ENCODE measurements around the gene SLC37A1.

SLC37A1 gene

GRCh38 chr21:42512346-42513034, 1.2 kb upstream of the SLC37A1 start:
- Histone ChIP-seq H2BK120ac (ENCODE audit: low read depth, low read length) (no peak overlapping the region), H3K23ac (ENCODE audit: low read length in 2 of 2) (no peak overlapping the region), H3K27me3 (ENCODE audit: control insufficient read depth in 1 of 2, insufficient read depth in 1 of 2, low read length in 2 of 2) (no peaks in the 10 kb centered on the region), H3K4me1 (ENCODE audit: control insufficient read depth, insufficient read depth, low read depth, low read length) (peaks cover 18% of the 10 kb centered on the region), H4K8ac (ENCODE audit: low read length) (no peak overlapping the region), H2AFZ (ENCODE audit: low read depth, low read length) (no peak overlapping the region), H3K14ac (ENCODE audit: low read length in 2 of 2) (no peak overlapping the region), H3K4me3 (ENCODE audit: insufficient read depth in 1 of 2, low read depth in 1 of 2, low read length in 2 of 2) (no peak overlapping the region), H2AK5ac (ENCODE audit: low read length, severe bottlenecking) (no peak overlapping the region), H3K18ac (ENCODE audit: low read depth in 1 of 2, low read length in 2 of 2) (no peak overlapping the region), H3K36me3 (ENCODE audit: control insufficient read depth in 1 of 2, insufficient read depth in 2 of 2, low read depth in 1 of 2, low read length in 2 of 2) (no peaks in the 10 kb centered on the region), H2BK15ac (ENCODE audit: low read depth, poor library complexity, severe bottlenecking) (no peak overlapping the region), H3K79me1 (replicated peaks; ENCODE audit: low read length, poor library complexity, severe bottlenecking) (peaks cover 4% of the 10 kb centered on the region), H3K27ac (ENCODE audit: low read length, poor library complexity, severe bottlenecking) (no peak overlapping the region), H3K4me2 (ENCODE audit: low read length, poor library complexity, severe bottlenecking) (no peak overlapping the region), H3K9ac (ENCODE audit: low read length) (no peak overlapping the region), H2BK5ac (ENCODE audit: low read depth, low read length, poor library complexity, severe bottlenecking) (no peak overlapping the region), H3K9me3 (ENCODE audit: control insufficient read depth, low read length) (no peaks in the 10 kb centered on the region), H3K4ac (ENCODE audit: low read depth in 1 of 2, low read length in 2 of 2) (peak overlapping the region in 1 of 2 experiments; percentile 13), H2BK12ac (ENCODE audit: low read length in 2 of 2) (no peak overlapping the region), H4K91ac (ENCODE audit: low read length) (no peak overlapping the region)
- WGBS, result 89% methylated on average over 16 of the region's 16 CpGs
- no peak for DNase-seq

- H2BK120ac ChIP-seq (ENCODE audit: low read depth, low read length), result peak overlapping the region; percentile 19
- no peak overlapping the region for H3K23ac ChIP-seq (ENCODE audit: low read length in 2 of 2)
- peaks cover 0 to under 1% of the 10 kb centered on the region in 2 experiments for H3K27me3 ChIP-seq (ENCODE audit: control insufficient read depth in 1 of 2, insufficient read depth in 1 of 2, low read length in 2 of 2)
- H3K4me2 ChIP-seq (ENCODE audit: low read length, poor library complexity, severe bottlenecking), result peak overlapping the region; percentile 94
- under 1% methylated on average over 67 of the region's 77 CpGs for WGBS
- no peak overlapping the region for H2BK15ac ChIP-seq (ENCODE audit: low read depth, poor library complexity, severe bottlenecking)
- H2AK5ac ChIP-seq (ENCODE audit: low read length, severe bottlenecking), result no peak overlapping the region
- no peak overlapping the region for H2BK12ac ChIP-seq (ENCODE audit: low read length in 2 of 2)
- H2BK5ac ChIP-seq (ENCODE audit: low read depth, low read length, poor library complexity, severe bottlenecking), result peak overlapping the region; percentile 20
- H3K27ac ChIP-seq (ENCODE audit: low read length, poor library complexity, severe bottlenecking), result peak overlapping the region; percentile 68
- H3K18ac ChIP-seq (ENCODE audit: low read depth in 1 of 2, low read length in 2 of 2), result peak overlapping the region; percentile 59 to 69
- H2AFZ ChIP-seq (ENCODE audit: low read depth, low read length), result peak overlapping the region; percentile 36
- peak overlapping the region; percentile 72 for H3K9ac ChIP-seq (ENCODE audit: low read length)
- peak overlapping the region; percentile 80 for H3K4me3 ChIP-seq (ENCODE audit: insufficient read depth in 1 of 2, low read depth in 1 of 2, low read length in 2 of 2)
- H3K79me1 ChIP-seq (replicated peaks; ENCODE audit: low read length, poor library complexity, severe bottlenecking), result peaks cover 10% of the 10 kb centered on the region
- H4K91ac ChIP-seq (ENCODE audit: low read length), result no peak overlapping the region
- H3K9me3 ChIP-seq (ENCODE audit: control insufficient read depth, low read length), result no peaks in the 10 kb centered on the region
- H3K4me1 ChIP-seq (ENCODE audit: control insufficient read depth, insufficient read depth, low read depth, low read length), result peaks cover 28% of the 10 kb centered on the region
- peak overlapping the region; percentile 36 for H4K8ac ChIP-seq (ENCODE audit: low read length)
- peak; percentile 58 for DNase-seq
- H3K36me3 ChIP-seq (ENCODE audit: control insufficient read depth in 1 of 2, insufficient read depth in 2 of 2, low read depth in 1 of 2, low read length in 2 of 2), result peaks cover 0 to 5% of the 10 kb centered on the region in 2 experiments
- H3K4ac ChIP-seq (ENCODE audit: low read depth in 1 of 2, low read length in 2 of 2), result no peak overlapping the region
- no peak overlapping the region for H3K14ac ChIP-seq (ENCODE audit: low read length in 2 of 2)
Observed at GRCh38 chr21:42513985-42514882, 582 bp downstream of the SLC37A1 start.

GRCh38 chr21:42514883-42515228, 1.2 kb downstream of the SLC37A1 start:
- Histone ChIP-seq H4K91ac (ENCODE audit: low read length) (no peak overlapping the region), H2BK15ac (ENCODE audit: low read depth, poor library complexity, severe bottlenecking) (no peak overlapping the region), H3K9ac (ENCODE audit: low read length) (peak overlapping the region; percentile 72), H2BK5ac (ENCODE audit: low read depth, low read length, poor library complexity, severe bottlenecking) (no peak overlapping the region), H3K27ac (ENCODE audit: low read length, poor library complexity, severe bottlenecking) (peak overlapping the region; percentile 68), H3K4me3 (ENCODE audit: insufficient read depth in 1 of 2, low read depth in 1 of 2, low read length in 2 of 2) (peak overlapping the region; percentile 80), H3K4ac (ENCODE audit: low read depth in 1 of 2, low read length in 2 of 2) (no peak overlapping the region), H2AFZ (ENCODE audit: low read depth, low read length) (no peak overlapping the region), H2BK12ac (ENCODE audit: low read length in 2 of 2) (no peak overlapping the region), H3K23ac (ENCODE audit: low read length in 2 of 2) (no peak overlapping the region), H2BK120ac (ENCODE audit: low read depth, low read length) (no peak overlapping the region), H4K8ac (ENCODE audit: low read length) (no peak overlapping the region), H3K4me2 (ENCODE audit: low read length, poor library complexity, severe bottlenecking) (peak overlapping the region; percentile 94), H3K14ac (ENCODE audit: low read length in 2 of 2) (no peak overlapping the region), H2AK5ac (ENCODE audit: low read length, severe bottlenecking) (no peak overlapping the region), H3K4me1 (ENCODE audit: control insufficient read depth, insufficient read depth, low read depth, low read length) (peaks cover 28% of the 10 kb centered on the region), H3K27me3 (ENCODE audit: control insufficient read depth in 1 of 2, insufficient read depth in 1 of 2, low read length in 2 of 2) (peaks cover 0 to 5% of the 10 kb centered on the region in 2 experiments), H3K79me1 (replicated peaks; ENCODE audit: low read length, poor library complexity, severe bottlenecking) (peaks cover 14% of the 10 kb centered on the region), H3K18ac (ENCODE audit: low read depth in 1 of 2, low read length in 2 of 2) (no peak overlapping the region), H3K9me3 (ENCODE audit: control insufficient read depth, low read length) (no peaks in the 10 kb centered on the region), H3K36me3 (ENCODE audit: control insufficient read depth in 1 of 2, insufficient read depth in 2 of 2, low read depth in 1 of 2, low read length in 2 of 2) (peaks cover 4 to 8% of the 10 kb centered on the region in 2 experiments)
- WGBS, result 57% methylated on average over 1 of the region's 5 CpGs
- DNase-seq, result no peak
